Right lobe of liver (tissue), 4 donors: ENCODE results near the gene C1R.

Source experiments
- CTCF ChIP-seq, 4 donors: fragments of 200-600 bp in 3 of 4; fragments of 450-650 bp in 1 of 4; IDR thresholded peaks; one replicate each; pipeline versions ENCODE4 v1.5.1 to v1.8.0; 2016 to 2022; ENCODE audit warnings: antibody characterized with exemption in 4 of 4, mild to moderate bottlenecking in 2 of 4
- POLR2A ChIP-seq: fragments of 450-650 bp; IDR thresholded peaks from one replicate; pipeline ENCODE4 v1.6.1; 2017; ENCODE audit warnings: antibody characterized with exemption, mild to moderate bottlenecking
- donor health status: DM: no; HTN: no; CAD: no.
- donor health status: DM: no; HTN: no; CAD: no.
- donor health status: DM: no; HTN: yes; CAD: no.

GRCh38 chr12:7127916-7128626, 35.8 kb upstream of the C1R start:
- TF ChIP-seq CTCF (IDR thresholded peaks at IDR 0.05): no peak
- peak; percentile 54 for TF ChIP-seq POLR2A
